Sigmoid colon (tissue), 7 donors: ENCODE results near the gene CHDH. TPM values are rescaled to one million over a fixed set of nuclear protein-coding genes. Genes with fewer than 3 reads are reported as not detected.
A peak's percentile ranks its signal among the peaks of the same experiment; 100 is the strongest.

ENCODE experiments used
- DNase-seq: peaks from one replicate; pipeline ENCODE4 v3.0.0-alpha.2; 2019
- H3K27ac ChIP-seq, 4 donors: fragments of 200-600 bp; sonication (generic); one replicate each; pipeline ENCODE4 v1.5.1; 2016 to 2019; ENCODE audit warnings: mild to moderate bottlenecking in 1 of 4
- H3K27me3 ChIP-seq, 3 donors: fragments of 200-600 bp; sonication (generic); one replicate each; pipeline ENCODE4 v1.5.1; 2019; ENCODE audit warnings: mild to moderate bottlenecking in 1 of 3
- H3K36me3 ChIP-seq, 4 donors: fragments of 200-600 bp; sonication (generic); one replicate each; pipeline ENCODE4 v1.5.1; 2016 to 2019
- H3K4me1 ChIP-seq, 4 donors: fragments of 200-600 bp; sonication (generic); one replicate each; pipeline ENCODE4 v1.5.1; 2017 to 2019
- H3K4me3 ChIP-seq, 4 donors: fragments of 200-600 bp; sonication (generic); one replicate each; pipeline ENCODE4 v1.5.1; 2017 to 2019; ENCODE audit warnings: mild to moderate bottlenecking in 2 of 4, moderate library complexity in 1 of 4
- H3K9me3 ChIP-seq, 4 donors: fragments of 200-600 bp in 3 of 4; sonication (generic) in 3 of 4; one replicate each; pipeline versions ENCODE4 v1.5.1 to v1.6.1; 2013 to 2019
- EP300 ChIP-seq, 4 donors: sonication (generic); formaldehyde crosslinking; IDR thresholded peaks; one replicate each; pipeline ENCODE4 v1.6.1; 2017; ENCODE audit warnings: antibody characterized with exemption in 4 of 4
- POLR2A ChIP-seq, 2 donors: fragments of 450-650 bp; IDR thresholded peaks; one replicate each; pipeline ENCODE4 v1.6.1; 2016; ENCODE audit warnings: antibody characterized with exemption in 2 of 2, mild to moderate bottlenecking in 2 of 2, moderate library complexity in 2 of 2
- POLR2AphosphoS5 ChIP-seq, 4 donors: sonication (generic); formaldehyde crosslinking; IDR thresholded peaks; one replicate each; pipeline ENCODE4 v1.6.1; 2017; ENCODE audit warnings: antibody characterized with exemption in 4 of 4
- WGBS, 2 donors: extraction: QIAGEN DNeasy Blood & Tissue Kit; methylation state at CpG; one replicate each; pipeline ENCODE4 v1.1.7; 2013; 5-methylcytosine and 5-hydroxymethylcytosine counted together
- intact Hi-C: fragments of 100-400 bp; cut with DNase I; formaldehyde crosslinking; loops from one replicate; pipeline ENCODE4 v1.15.1; 2023
- polyA plus RNA-seq, 3 donors: library from polyadenylated mRNA; stranded (reverse); fragments of 200-250 nt; gene quantifications; one replicate each; pipeline ENCODE4 v1.2.3, GENCODE V29; 2013
- total RNA-seq, 4 donors: library from RNA; depleted of rRNA; stranded (reverse); fragments of >200 nt; gene quantifications; one replicate each; pipeline ENCODE4 v1.1.0, GENCODE V29; 2016
- TF ChIP-seq, protein P1 (sequence below), 4 experiments: fragments of 450-650 bp in 3 of 4; fragments of 200-600 bp in 1 of 4; IDR thresholded peaks; one replicate each; pipeline ENCODE4 v1.5.1; 2016 to 2019; ENCODE audit warnings: antibody characterized with exemption in 4 of 4, mild to moderate bottlenecking in 3 of 4, moderate library complexity in 2 of 4
- donor health status: healthy with polysubstance abuse.
- donor health status: Bipolar disorder and iron deficiency.
- donor health status: healthy.

The CHDH gene
- total and polyA plus RNA-seq, 7 donors: 1.1 to 9.5 (median 1.8) TPM

GRCh38 chr3:53884623-53885022, 38.4 kb upstream of the CHDH start:
- peaks cover 4 to 57% (median 11%) of the 10 kb centered on the region in 4 donors for H3K36me3 ChIP-seq
- intact Hi-C loops: loop anchor here (5.0 to 10.0 kb wide), 2 partner anchors 390 to 1942 kb away; partner anchors contain the start of genes CACNA1D, PARP3 and RRP9
- no peak overlapping the region for H3K4me3 ChIP-seq
- H3K9me3 ChIP-seq: no peaks in the 10 kb centered on the region
- WGBS, 2 donors: 96 to 97% methylated on average over 11 of the region's 11 CpGs
- no peak overlapping the region for H3K27ac ChIP-seq
- no peak for TF ChIP-seq POLR2A (IDR thresholded peaks at IDR 0.05)
- TF ChIP-seq POLR2AphosphoS5 (IDR thresholded peaks at IDR 0.05): no peak
- no peak for TF ChIP-seq EP300 (IDR thresholded peaks at IDR 0.05)
- TF ChIP-seq, protein P1, sequence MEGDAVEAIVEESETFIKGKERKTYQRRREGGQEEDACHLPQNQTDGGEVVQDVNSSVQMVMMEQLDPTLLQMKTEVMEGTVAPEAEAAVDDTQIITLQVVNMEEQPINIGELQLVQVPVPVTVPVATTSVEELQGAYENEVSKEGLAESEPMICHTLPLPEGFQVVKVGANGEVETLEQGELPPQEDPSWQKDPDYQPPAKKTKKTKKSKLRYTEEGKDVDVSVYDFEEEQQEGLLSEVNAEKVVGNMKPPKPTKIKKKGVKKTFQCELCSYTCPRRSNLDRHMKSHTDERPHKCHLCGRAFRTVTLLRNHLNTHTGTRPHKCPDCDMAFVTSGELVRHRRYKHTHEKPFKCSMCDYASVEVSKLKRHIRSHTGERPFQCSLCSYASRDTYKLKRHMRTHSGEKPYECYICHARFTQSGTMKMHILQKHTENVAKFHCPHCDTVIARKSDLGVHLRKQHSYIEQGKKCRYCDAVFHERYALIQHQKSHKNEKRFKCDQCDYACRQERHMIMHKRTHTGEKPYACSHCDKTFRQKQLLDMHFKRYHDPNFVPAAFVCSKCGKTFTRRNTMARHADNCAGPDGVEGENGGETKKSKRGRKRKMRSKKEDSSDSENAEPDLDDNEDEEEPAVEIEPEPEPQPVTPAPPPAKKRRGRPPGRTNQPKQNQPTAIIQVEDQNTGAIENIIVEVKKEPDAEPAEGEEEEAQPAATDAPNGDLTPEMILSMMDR (IDR thresholded peaks at IDR 0.05): no peak
- no peaks in the 10 kb centered on the region for H3K27me3 ChIP-seq
- peaks cover 0 to 19% (median 15%) of the 10 kb centered on the region in 4 donors for H3K4me1 ChIP-seq
- DNase-seq: no peak

- TF ChIP-seq, protein P1 (IDR thresholded peaks at IDR 0.05): no peak
- no peak for TF ChIP-seq EP300 (IDR thresholded peaks at IDR 0.05)
- TF ChIP-seq POLR2AphosphoS5 (IDR thresholded peaks at IDR 0.05): no peak
- no peak for TF ChIP-seq POLR2A (IDR thresholded peaks at IDR 0.05)
- no peak overlapping the region for H3K27ac ChIP-seq
These were observed 36.8 kb upstream of the CHDH start for GRCh38 chr3:53883008-53883407.

GRCh38 chr3:53881691-53882593, 35.7 kb upstream of the CHDH start, which contains the start of gene ACTR8:
TSS of gene ACTR8 (minus strand) at chr3:53882152. CDS start at chr3:53882101, 51 bp downstream.
- Histone ChIP-seq H3K9me3 (no peaks in the 10 kb centered on the region), H3K4me1 (peaks cover 0 to 16% (median 12%) of the 10 kb centered on the region in 4 donors), H3K4me3 (peak within 1 kb of the TSS; percentile 70 to 87 (median 77)), H3K27ac (peak within 1 kb of the TSS; percentile 83 to 90 (median 86)), H3K27me3 (no peaks in the 10 kb centered on the region), H3K36me3 (peaks cover 9 to 70% (median 27%) of the 10 kb centered on the region in 4 donors)
- intact Hi-C loops: loop anchor here (5.0 to 10.0 kb wide), 2 partner anchors 387 to 1940 kb away; partner anchors contain the start of genes CACNA1D, PARP3 and RRP9
- 2% methylated on average over 65 of the region's 65 CpGs for WGBS, 2 donors
- peak; percentile 92 for DNase-seq
- TF ChIP-seq POLR2A (IDR thresholded peaks at IDR 0.05) (peak in 1 of 2 donors; percentile 46), POLR2AphosphoS5 (IDR thresholded peaks at IDR 0.05) (peak; percentile 68 to 86 (median 82)), EP300 (IDR thresholded peaks at IDR 0.05) (no peak)
- TF ChIP-seq, protein P1 (IDR thresholded peaks at IDR 0.05): peak in 1 of 4 experiments; percentile 10

More at GRCh38 chr3:53883008-53883407, 36.8 kb upstream of the CHDH start:
- intact Hi-C loops: loop anchor here (5.0 to 10.0 kb wide), 2 partner anchors 388 to 1941 kb away; partner anchors contain the start of genes CACNA1D, PARP3 and RRP9
- Histone ChIP-seq H3K27me3 (no peaks in the 10 kb centered on the region), H3K4me3 (no peak overlapping the region), H3K4me1 (peaks cover 0 to 16% (median 12%) of the 10 kb centered on the region in 4 donors), H3K9me3 (no peaks in the 10 kb centered on the region), H3K36me3 (peaks cover 6 to 70% (median 16%) of the 10 kb centered on the region in 4 donors)
- no peak for DNase-seq
- 80 to 90% methylated on average over 4 of the region's 4 CpGs for WGBS, 2 donors

DNA sequence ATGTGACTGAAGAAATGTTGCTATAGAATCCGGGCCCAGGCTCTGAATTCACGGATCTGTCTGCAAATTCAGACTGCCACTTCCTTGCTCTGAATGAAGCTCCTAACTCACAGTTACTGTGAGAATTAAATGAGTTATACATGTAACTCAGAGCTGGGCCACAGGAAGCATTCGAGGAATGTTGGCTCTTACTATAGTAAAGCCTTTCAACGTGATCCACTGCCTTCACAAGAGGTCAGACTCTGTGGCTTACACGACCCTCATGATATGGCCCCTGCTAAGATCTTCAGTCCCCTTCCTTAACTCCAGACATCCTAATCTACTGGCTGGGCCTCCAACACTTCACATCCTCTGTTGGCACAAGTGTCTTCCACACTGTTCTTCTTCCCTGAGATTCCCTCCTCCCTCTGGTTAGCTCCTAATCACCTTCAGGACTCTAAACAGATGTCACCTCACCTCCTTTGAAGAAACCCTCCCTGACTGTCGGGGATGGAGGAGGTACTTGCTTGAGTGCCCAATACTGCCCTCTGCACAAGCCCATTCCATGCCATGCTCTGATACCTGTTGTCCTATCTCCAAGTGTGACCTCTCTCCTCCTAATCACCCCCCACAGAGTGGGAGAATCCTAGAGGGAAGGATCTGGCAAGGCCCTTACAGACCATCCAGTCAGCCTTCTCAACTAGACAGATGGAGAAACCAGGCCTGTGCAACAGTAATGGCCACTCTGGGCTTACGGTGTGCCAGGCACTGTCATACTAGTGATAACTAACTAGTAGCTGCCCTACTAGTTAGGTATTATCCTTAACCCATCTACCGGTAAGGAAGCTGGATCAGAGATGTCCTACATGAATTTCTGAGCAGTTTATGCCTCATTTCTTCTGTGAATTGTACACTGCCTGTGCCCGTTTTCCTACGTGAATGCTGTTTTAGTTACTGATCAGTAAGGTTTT, 34.5 kb upstream of the CHDH start:
- peak overlapping the region in 2 of 4 donors; percentile 84 to 89 for H3K27ac ChIP-seq
- no peaks in the 10 kb centered on the region for H3K27me3 ChIP-seq
- H3K36me3 ChIP-seq: peaks cover 15 to 70% (median 36%) of the 10 kb centered on the region in 4 donors
- peaks cover 0 to 16% (median 12%) of the 10 kb centered on the region in 4 donors for H3K4me1 ChIP-seq
- DNase-seq: no peak
- WGBS, 2 donors: 59 to 74% methylated on average over 10 of the region's 10 CpGs
- peak overlapping the region; percentile 70 to 87 (median 77) for H3K4me3 ChIP-seq
- intact Hi-C loops: loop anchor here (5.0 to 10.0 kb wide), 2 partner anchors 386 to 1938 kb away; partner anchors contain the start of genes CACNA1D, PARP3 and RRP9
- TF ChIP-seq, protein P1 (IDR thresholded peaks at IDR 0.05): no peak
- no peaks in the 10 kb centered on the region for H3K9me3 ChIP-seq
